Measurements from ENCODE around the gene TAB2.

DNA sequence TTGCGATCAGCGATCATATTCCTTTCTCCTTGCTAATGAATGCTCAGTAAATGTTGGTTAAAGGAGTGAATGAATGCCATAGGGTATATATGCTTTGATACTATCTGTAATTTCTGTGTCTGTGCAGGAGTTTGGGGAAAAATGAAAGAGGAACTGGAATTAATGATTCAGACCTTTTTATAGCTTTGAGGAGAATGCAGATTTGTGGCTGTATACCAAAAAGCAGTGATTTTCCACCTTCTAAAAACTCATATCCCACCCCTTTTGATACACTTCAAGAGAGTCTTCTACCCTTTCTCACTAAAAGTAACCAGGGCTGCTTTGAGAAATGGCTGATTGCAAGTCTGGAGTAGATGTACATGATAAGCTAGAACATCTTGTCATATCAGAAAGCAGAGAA is 56.0 kb downstream of the TAB2 start:
- TF ChIP-seq, protein P1, sequence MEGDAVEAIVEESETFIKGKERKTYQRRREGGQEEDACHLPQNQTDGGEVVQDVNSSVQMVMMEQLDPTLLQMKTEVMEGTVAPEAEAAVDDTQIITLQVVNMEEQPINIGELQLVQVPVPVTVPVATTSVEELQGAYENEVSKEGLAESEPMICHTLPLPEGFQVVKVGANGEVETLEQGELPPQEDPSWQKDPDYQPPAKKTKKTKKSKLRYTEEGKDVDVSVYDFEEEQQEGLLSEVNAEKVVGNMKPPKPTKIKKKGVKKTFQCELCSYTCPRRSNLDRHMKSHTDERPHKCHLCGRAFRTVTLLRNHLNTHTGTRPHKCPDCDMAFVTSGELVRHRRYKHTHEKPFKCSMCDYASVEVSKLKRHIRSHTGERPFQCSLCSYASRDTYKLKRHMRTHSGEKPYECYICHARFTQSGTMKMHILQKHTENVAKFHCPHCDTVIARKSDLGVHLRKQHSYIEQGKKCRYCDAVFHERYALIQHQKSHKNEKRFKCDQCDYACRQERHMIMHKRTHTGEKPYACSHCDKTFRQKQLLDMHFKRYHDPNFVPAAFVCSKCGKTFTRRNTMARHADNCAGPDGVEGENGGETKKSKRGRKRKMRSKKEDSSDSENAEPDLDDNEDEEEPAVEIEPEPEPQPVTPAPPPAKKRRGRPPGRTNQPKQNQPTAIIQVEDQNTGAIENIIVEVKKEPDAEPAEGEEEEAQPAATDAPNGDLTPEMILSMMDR (IDR thresholded peaks at IDR 0.05), result no peak
- no peak for TF ChIP-seq POLR2A (IDR thresholded peaks at IDR 0.05)
